AG09309 (cell line): ENCODE data around the gene SCAMP3.
A peak's percentile ranks its signal among the peaks of the same experiment; 100 is the strongest.
"Not testable (repeated sequence)": the region's sequence is repeated elsewhere in the genome, so short reads cannot be mapped to it uniquely, and the experiment has no call there.

ENCODE experiments used
- DNase-seq: peaks from one replicate; pipeline ENCODE4 v3.0.0-alpha.2; 2010; ENCODE audit warnings: low read depth
- H3K4me3 ChIP-seq: 2 replicates; pipeline ENCODE4 v1.5.1; 2011; ENCODE audit warnings: mild to moderate bottlenecking, low read depth, low read length, moderate library complexity; ENCODE audit not compliant: control insufficient read depth
- TF ChIP-seq, protein P1 (sequence below): IDR thresholded peaks from 2 replicates; pipeline ENCODE4 v1.5.1; 2011; ENCODE audit warnings: mild to moderate bottlenecking, low read depth, low read length, inconsistent platforms; ENCODE audit not compliant: insufficient read depth, control insufficient read depth; ENCODE audit errors: missing control alignments

The SCAMP3 gene

DNA sequence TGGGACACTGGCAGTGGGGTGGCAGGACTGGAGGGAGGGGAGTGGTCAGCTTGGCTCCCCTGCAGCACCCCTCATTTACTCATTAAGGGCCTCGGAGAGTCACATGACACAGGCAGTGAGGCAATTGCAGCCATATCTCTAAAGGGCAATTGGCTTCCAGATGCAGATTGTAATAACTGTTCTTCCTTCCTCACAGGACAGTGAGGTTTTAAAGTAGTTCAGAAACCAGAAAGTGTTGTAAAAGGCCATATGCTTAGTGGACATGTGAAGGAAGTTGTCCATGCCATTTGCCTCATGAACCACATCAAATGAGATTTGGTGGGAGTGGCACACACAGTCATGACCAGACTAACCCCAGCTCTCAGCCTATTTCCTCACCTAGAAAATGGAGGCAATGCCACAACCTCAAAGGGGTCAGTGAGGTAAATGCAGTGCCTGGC, 42.5 kb downstream of the SCAMP3 start:
- DNase-seq = no peak
- TF ChIP-seq, protein P1, sequence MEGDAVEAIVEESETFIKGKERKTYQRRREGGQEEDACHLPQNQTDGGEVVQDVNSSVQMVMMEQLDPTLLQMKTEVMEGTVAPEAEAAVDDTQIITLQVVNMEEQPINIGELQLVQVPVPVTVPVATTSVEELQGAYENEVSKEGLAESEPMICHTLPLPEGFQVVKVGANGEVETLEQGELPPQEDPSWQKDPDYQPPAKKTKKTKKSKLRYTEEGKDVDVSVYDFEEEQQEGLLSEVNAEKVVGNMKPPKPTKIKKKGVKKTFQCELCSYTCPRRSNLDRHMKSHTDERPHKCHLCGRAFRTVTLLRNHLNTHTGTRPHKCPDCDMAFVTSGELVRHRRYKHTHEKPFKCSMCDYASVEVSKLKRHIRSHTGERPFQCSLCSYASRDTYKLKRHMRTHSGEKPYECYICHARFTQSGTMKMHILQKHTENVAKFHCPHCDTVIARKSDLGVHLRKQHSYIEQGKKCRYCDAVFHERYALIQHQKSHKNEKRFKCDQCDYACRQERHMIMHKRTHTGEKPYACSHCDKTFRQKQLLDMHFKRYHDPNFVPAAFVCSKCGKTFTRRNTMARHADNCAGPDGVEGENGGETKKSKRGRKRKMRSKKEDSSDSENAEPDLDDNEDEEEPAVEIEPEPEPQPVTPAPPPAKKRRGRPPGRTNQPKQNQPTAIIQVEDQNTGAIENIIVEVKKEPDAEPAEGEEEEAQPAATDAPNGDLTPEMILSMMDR = no peak
- H3K4me3 ChIP-seq = no peak overlapping the region

DNA sequence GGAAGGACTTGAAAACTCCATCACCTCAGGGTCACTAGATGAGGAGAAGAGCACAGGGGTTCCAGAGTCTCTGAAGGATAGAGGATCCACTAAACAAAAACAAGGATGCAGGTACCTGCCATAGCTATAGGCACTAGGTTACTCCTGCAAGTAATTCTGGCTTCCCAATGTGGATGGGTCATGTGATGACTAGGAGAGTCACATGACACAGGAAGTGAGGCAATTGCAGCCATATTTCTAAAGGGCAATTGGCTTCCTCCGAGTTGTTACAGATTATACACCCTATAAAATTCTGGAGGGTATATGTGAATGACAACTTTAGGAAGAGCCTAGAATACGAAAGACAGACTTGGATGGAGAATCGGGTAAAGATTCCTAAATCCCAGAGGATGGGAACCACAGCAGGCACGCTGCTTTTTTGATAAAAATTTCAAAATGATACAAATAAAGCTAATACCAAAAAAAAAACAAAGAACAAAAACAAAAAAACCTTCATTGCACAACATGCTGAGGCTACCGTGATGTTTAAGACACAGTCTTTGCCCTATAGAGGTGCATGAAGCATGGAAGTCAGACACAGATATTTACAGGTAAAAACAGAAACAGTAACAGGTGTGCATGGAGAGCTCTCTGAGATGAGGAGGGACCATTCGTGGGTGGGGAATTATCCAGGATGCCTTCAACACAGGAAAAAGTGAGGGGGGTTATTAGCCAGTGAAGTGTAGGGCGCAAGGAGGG, 43.1 kb downstream of the SCAMP3 start:
- TF ChIP-seq, protein P1 = no peak
- no peak overlapping the region for H3K4me3 ChIP-seq
- DNase-seq = no peak

DNA sequence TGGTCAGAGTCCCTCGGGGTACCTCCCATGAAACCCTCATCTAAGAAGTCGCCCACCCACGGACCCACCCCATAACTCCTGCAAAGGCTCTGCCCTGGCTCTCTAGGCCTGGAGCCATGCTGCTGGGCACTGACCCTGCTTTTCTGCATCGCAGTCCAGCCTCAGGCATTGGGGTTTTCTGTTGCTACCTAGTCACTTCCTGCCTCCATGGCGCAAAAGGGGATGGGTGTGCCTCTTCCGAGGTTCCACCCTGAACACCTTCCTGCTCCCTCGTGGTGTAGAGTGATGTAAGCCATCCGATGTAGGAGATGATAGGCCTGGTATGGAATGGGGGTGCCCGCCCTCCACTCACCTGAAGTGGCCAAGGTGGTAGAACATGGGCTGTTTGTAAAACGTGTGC, 47.5 kb downstream of the SCAMP3 start:
- H3K4me3 ChIP-seq, DNase-seq: not testable (repeated sequence)

DNA sequence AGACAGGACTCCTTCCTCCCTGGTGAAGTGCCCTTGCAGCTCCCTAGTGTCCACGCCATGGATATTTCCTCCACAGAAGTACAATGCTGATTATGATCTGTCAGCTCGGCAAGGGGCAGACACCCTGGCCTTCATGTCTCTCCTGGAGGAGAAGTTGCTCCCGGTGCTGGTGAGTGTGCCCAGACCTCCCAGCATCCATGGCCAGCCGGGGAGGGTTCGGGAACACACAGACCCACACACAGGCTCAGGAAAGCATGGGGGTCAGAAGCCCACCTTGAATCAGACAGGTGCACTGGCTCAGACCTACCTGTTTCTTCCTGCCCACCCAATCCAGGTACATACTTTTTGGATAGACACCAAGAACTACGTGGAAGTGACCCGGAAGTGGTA, 50.1 kb downstream of the SCAMP3 start:
- H3K4me3 ChIP-seq, DNase-seq: not testable (repeated sequence)

DNA sequence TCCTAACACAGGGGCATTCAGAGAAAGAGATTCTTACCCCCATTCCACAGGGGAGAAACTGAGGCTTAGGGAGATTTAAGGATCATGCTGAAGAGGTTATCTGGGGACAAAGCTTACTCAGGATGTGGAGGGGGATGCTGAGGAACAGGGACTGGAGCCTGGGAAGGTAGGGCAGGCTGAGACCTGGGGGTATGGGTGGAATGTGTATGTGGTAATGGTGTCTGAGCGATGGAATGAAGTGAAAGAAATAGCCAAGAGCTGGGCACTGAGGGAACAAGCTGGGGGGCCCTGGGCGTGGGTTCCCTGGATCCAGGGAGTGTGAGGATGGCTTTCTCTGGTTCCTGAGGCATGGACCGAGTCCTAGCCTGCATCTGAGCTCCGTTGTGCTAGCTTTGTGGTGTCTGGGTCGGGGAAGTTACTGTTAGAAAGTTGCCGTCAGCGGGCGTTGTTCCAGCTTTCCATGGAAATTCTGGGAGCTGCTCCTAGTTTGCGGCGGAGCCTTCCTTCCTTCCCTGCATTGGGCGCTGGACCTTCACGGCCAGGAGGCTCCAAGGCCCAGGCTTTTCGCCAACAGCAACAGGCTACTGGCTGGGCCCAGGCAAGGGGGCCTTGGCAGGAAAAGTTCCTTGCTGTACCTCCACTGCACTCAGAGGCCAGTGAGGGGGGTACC, 50.6 kb downstream of the SCAMP3 start:
- DNase-seq, H3K4me3 ChIP-seq: not testable (repeated sequence)

DNA sequence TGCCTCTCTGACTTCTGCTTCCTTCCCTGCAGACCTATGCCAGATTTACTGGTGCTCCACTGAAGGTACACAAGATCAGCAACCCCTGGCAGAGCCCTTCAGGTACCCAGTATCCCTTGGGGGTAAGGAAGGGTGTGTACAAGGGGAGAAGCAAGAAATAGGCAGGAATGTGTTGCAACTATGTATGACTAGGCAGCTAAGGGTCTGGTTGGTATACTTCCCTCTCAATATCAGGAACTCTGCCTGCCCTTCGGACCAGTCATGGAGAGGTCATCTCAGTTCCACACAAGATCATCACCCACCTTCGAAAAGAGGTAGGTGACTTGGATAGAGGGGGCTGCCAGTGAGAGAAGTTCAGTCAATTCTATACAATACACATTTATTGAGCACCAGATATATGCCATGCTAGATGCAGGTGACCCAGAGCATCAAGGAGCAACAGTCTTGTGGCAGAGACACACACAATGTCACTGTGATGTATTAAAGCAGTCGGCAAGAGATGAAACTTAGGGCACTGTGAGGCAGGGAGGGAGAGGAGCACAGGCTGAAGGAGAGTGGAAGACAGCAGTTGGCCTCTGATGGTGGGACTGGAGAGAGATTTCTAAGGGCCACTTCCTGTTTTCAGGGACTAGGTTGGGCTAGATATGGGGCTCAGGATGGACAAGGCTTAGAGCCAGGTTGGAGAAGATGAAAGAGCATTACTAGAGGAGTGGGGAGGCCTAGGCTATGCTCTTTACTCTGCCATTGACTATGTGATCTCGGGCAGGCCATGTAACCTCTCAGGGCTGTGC, 51.7 kb downstream of the SCAMP3 start:
- TF ChIP-seq, protein P1 = no peak
- no peak overlapping the region for H3K4me3 ChIP-seq
- DNase-seq = no peak

DNA sequence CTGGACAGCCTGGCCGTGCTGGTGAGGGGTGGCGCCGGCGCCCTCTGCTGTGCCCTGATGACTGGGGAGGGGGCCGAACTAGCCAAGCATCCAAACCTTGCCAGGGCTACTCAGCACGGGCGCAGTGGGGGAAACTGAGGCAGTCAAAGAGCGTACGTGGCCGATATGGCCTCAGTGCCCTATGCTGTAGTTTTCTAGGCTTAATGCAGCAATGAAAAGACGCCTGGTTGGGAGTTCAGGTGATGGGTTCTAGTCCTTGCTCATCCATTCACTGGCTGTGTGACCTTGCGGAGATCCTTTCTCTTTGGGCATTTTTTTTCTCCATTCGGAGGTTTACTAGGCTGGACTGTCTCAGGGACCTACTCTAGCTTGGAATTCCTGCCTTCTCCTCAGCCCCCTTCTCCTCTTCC, 52.8 kb downstream of the SCAMP3 start:
- peak overlapping the region; percentile 83 for H3K4me3 ChIP-seq
- DNase-seq = no peak
- TF ChIP-seq, protein P1 = no peak
